LNCAP (cell line): ENCODE measurements around the gene RECQL5.
A peak's percentile ranks its signal among the peaks of the same experiment; 100 is the strongest.

Experiments used
- TF ChIP-seq, protein P1 (sequence below): fragments of 450-650 bp; IDR thresholded peaks from 2 replicates; pipeline ENCODE4 v1.5.1; 2017; ENCODE audit warnings: mild to moderate bottlenecking

RECQL5 gene

DNA sequence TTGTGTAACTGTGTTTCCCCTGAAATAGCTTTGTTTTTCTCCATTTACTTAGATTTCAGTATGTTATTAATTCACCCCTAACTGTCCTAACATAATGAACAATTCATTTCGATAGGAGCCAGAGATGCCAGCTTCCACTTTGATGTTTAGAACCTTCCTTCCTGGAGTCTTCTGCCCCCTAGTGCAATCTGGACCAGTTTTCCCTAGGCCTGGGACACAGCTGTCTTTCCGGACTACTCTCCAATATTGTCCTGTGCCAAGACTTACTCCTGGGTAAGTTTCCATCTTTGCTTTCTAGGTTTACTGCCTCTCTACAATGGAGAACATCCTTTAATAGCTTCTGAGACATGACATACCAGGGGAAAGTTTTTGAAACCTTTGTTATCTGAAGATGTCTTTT lies 12.8 kb downstream of the RECQL5 start:
- TF ChIP-seq, protein P1, sequence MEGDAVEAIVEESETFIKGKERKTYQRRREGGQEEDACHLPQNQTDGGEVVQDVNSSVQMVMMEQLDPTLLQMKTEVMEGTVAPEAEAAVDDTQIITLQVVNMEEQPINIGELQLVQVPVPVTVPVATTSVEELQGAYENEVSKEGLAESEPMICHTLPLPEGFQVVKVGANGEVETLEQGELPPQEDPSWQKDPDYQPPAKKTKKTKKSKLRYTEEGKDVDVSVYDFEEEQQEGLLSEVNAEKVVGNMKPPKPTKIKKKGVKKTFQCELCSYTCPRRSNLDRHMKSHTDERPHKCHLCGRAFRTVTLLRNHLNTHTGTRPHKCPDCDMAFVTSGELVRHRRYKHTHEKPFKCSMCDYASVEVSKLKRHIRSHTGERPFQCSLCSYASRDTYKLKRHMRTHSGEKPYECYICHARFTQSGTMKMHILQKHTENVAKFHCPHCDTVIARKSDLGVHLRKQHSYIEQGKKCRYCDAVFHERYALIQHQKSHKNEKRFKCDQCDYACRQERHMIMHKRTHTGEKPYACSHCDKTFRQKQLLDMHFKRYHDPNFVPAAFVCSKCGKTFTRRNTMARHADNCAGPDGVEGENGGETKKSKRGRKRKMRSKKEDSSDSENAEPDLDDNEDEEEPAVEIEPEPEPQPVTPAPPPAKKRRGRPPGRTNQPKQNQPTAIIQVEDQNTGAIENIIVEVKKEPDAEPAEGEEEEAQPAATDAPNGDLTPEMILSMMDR = peak; percentile 30; the same call in 1 of the 2 replicates

DNA sequence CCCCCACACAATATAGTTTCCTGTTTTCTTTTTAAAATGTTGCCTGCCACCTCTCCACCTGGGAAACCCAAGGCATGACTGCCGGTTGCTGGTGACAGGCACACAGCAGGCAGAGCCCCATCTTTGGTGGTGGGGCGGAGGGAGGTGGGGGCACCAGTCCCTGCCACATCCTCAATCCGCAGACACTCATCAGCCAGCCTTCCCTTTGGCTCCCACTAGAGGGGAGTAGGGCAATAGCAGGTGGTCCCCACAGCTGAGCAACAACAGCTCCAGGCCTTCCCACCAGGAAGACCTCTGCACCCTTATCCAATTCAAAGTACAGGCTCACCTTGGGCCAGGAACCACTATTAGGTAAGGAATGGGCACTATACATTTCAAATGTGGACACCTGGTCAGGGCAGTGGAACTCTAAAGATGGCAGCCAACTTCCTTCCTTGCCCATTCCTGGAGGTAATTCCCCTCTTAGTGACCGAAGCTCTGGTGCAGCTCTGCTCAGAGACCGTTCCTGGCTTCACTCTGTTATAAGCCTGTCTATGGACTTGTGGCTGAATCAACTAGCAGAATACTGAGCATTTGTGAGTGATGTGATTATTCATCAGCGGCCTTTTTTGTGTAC lies 13.9 kb downstream of the RECQL5 start:
- TF ChIP-seq, protein P1 = peak; percentile 62

DNA sequence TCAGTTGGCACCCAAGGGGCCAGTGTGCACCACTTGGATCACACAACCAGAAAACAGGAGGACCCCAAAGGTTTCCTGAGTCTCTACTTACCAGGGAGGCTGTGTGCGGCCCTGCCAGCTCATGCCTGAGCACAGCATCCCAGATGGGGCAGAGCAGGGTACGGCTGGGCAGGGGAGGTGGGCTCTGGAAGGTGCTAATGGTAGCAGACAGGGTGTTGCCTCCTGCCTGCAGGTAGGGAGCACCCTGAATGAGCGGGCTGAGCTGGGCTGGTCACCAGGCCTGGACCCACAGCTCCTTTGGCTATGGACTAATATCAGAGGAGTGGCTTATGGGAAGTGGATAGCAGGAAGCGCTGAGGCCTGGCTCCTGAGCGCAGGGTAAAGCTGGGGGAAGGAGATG lies 14.6 kb downstream of the RECQL5 start:
- TF ChIP-seq, protein P1 = no peak

DNA sequence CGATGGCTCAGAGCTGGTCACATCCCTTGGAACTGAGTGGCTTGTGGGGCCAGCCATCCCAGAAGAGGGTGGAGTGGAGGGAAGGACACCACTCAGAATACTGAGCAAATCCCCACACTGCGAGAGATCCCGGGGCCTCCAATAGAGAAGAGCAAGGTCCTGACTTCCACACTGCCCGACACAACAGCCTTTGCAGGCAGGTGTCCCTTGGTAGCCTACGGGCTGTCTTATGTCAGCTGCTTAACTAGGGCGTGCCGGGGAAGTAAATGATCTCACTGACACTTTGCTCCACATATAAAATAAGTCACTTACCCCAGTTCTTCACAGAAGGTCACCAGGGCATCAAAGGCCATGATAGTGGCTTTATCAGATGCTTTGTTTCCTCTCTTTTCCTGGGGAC lies 16.1 kb downstream of the RECQL5 start:
- TF ChIP-seq, protein P1 = no peak

DNA sequence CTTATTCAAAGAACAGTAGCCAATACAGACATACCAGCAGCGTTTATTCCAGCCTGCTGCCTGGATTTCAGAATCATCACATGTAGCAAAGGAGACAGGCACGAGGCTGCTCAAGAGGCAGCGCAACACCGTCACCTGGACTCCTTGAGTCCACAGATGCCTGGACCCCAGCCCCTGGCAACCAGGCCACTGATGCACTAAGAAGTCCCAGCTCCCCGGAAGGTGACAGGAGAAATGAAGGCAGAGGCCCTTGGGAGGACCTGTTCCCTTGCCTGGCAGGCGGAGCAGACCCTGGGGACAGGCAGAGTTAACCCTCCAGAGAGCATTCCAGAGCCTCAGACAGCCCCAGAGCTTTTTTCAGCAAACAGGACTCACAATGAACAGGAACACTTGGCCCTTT lies 17.3 kb downstream of the RECQL5 start:
- TF ChIP-seq, protein P1 = no peak

DNA sequence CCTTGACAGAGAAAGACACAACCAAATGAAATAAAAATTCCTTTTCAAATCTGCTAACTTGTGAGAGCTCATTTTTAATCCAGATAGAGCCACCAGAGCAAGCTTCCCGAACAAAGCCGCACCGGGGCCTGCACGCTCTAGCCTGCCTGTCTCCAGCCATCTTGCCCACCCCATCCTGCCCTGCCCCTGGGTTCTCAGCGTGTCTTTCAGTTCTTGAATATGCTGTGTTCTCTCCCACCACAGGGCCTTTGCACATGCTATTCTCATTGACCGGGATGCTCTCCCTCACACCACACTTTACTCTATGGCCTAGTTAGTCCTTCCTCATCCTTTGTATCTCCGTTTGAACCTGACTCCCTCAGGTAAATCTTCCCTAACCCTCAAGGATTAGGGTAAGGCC lies 19.0 kb downstream of the RECQL5 start:
- TF ChIP-seq, protein P1 = no peak

DNA sequence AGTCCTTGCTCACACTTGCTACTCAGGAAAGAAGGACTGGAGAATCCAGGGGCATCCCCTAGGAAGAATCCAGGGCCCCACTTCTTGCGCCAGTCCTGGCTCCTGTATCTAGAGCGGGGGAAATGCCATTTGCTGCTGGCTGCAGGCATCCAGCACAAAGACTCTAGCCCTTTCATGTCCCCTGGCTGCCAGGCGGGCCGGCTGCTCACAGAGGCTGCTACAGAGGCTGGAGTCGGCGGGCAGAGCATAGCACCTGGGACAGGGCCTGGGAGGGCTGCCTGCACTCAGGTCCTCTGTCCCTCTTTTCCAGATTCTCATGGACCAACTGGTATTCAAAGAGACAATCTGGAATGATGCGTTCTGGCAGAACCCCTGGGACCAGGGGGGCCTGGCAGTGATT lies 19.9 kb downstream of the RECQL5 start:
- TF ChIP-seq, protein P1 = no peak

DNA sequence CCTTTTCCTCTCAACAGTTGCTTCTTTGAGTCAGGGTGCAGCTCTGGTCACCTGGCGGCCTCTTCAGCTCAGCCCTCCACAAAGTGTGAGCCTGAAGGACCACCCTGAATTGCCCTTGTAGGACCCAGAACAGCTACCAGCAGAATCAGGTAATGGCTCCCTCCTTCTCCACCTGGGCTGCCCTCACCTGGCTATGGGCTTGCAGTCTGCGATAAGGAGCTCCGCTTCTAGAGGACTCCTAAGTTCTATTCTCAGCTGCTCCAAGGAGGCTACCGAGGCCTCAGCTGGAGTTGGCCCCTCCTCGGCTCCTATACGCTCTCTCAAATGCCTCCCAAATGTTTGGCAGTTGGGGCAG lies 20.3 kb downstream of the RECQL5 start:
- TF ChIP-seq, protein P1 = no peak
